NCI-H1092 (cell line): Measurements from ENCODE around the gene DIP2A.
"Not testable (repeated sequence)": the region's sequence is repeated elsewhere in the genome, so short reads cannot be mapped to it uniquely, and the experiment has no call there.

ENCODE experiments used
- DNase-seq: peaks from one replicate; lab custom pipeline; 2025; lab: John Stamatoyannopoulos, UW

The DIP2A gene

GRCh38 chr21:46443910-46444309, 14.8 kb upstream of the DIP2A start:
- DNase-seq = no peak

- DNase-seq = no peak
Measured at GRCh38 chr21:46448108-46448507, 10.6 kb upstream of the DIP2A start.

- not testable (repeated sequence) for DNase-seq
Measured at GRCh38 chr21:46448855-46449254, 9.8 kb upstream of the DIP2A start.

GRCh38 chr21:46452710-46453109, 6.0 kb upstream of the DIP2A start:
- DNase-seq = no peak

- no peak for DNase-seq
Measured at GRCh38 chr21:46454142-46454541, 4.5 kb upstream of the DIP2A start.

GRCh38 chr21:46454634-46455390, 3.9 kb upstream of the DIP2A start:
- no peak for DNase-seq

GRCh38 chr21:46455575-46456385, 2.9 kb upstream of the DIP2A start:
- DNase-seq = no peak

GRCh38 chr21:46456750-46457149, 1.9 kb upstream of the DIP2A start:
- no peak for DNase-seq

GRCh38 chr21:46457801-46458314, 833 bp upstream of the DIP2A start:
- peak; percentile 9 for DNase-seq

- no peak for DNase-seq
Measured at GRCh38 chr21:46459024-46459355, 299 bp downstream of the DIP2A start.

GRCh38 chr21:46459356-46460112, 843 bp downstream of the DIP2A start:
- DNase-seq = no peak

- no peak for DNase-seq
Measured at GRCh38 chr21:46461909-46462308, 3.2 kb downstream of the DIP2A start.

- not testable (repeated sequence) for DNase-seq
Measured at GRCh38 chr21:46465153-46465552, 6.5 kb downstream of the DIP2A start.

GRCh38 chr21:46465651-46466050, 7.0 kb downstream of the DIP2A start:
- DNase-seq = no peak

- no peak for DNase-seq
Measured at GRCh38 chr21:46468108-46468774, 9.6 kb downstream of the DIP2A start.

- no peak for DNase-seq
Measured at GRCh38 chr21:46469275-46469674, 10.6 kb downstream of the DIP2A start.

GRCh38 chr21:46471514-46471913, 12.8 kb downstream of the DIP2A start:
- DNase-seq = no peak

- DNase-seq = no peak
Measured at GRCh38 chr21:46472246-46472645, 13.6 kb downstream of the DIP2A start.

- DNase-seq = no peak
Measured at GRCh38 chr21:46474382-46474781, 15.7 kb downstream of the DIP2A start.

- DNase-seq = no peak
Measured at GRCh38 chr21:46475296-46475695, 16.6 kb downstream of the DIP2A start.

- DNase-seq = no peak
Measured at GRCh38 chr21:46477765-46478164, 19.1 kb downstream of the DIP2A start.

- no peak for DNase-seq
Measured at GRCh38 chr21:46478910-46479309, 20.2 kb downstream of the DIP2A start.
